HG03354 (cell line): ENCODE results near the gene ADIPOR2.

Source experiments
- ATAC-seq: cut with Tn5 transposase; IDR thresholded peaks from one replicate; pipeline ENCODE4 v1.9.1; 2021; ENCODE audit warnings: mild to moderate bottlenecking; ENCODE audit not compliant: unreplicated experiment, poor library complexity, severe bottlenecking

Gene ADIPOR2

DNA sequence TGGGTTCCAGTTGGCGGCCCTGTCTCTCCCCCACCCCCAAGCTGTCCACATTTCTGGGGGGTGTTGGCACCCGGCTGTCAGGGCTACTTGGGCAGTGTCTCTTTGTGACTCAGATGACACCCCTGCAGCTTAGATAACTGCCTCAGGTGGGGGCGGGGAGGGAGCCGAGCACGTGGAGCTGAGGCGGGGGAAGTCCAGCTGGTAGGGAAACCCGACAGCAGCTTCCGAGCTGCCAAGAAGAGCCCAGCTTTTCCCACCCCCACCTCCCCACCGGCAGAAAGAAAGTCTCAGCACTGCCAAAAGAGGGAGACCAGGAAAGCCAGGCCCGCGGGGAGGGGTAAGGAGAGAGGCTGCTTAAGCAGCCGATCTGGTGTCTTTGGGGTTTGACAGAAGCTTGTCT, 130.9 kb downstream of the ADIPOR2 start:
- ATAC-seq, result no peak

DNA sequence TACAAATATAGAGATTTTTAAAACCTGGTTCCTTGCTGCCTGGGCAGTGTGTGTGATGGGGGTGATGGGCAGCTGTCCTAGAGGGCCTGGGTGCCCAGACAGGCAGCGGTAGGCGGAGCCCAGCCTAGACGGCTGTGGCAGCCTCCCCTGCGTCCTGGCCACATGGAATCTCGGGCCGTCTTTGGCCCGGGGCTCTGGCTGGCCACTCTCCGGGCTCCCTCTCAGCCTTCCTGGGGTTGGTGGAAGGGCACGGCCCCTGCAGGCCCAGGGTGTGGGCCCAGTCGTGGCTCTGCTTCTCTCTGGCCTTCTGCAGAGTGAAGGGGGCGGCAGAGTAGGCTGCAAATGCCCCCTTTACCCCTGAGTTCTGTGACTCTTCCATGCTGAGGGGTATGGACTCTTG, 131.8 kb downstream of the ADIPOR2 start:
- ATAC-seq, result no peak

DNA sequence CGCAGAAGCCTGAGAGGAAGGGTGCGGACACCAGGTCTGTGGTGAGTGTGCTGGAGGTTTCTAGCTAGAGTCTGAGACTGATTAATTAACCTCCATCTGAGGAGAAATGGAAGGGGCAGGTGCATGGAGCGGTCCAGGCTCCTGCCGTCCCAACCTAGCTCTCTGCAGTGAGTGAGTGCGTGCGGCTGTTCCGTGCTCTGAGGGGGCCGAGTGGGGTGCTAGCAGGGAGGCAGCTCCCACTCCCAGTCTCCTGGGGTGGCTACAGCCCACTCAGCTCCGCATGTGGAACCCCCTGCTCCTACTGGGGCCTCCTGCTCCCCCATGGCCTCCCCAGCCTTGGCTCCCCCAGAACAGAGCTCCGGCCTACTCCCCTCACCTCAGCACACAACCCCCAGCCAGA, 132.4 kb downstream of the ADIPOR2 start:
- ATAC-seq, result no peak

DNA sequence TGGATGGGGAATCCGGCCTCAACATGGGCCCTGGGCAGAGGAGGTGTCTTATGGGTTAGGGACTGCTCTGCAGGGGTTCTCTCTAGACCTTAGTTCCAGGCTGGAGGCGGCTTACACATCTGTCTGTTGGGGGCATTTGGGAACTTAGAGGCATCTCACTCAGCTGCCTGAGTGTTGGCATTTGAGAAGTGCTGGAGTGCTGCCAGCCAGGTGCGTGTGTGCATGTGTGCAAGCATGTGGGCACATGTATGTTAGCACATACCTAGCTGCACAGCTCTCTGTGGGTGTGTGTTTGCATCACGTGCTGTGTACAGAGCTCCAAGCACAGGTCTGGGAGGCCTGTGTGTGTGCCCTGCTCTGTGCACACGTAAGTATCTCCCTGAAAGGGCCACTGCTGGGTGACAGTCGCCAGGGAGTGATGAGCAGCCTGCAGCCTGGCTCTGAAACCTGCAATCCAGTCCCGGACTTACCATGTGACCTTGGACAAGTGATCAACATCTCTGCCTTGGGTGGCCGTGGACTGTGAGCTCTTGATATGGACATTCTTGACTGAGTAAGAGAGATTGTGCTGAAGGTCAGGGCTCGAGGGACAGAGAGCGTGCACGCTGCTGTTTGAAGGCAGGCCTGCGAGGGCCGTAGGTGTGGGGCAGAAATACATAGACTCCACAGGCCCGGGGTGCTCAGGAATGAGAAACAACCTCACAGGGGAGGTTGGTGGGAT, 134.7 kb downstream of the ADIPOR2 start:
- ATAC-seq, result no peak

DNA sequence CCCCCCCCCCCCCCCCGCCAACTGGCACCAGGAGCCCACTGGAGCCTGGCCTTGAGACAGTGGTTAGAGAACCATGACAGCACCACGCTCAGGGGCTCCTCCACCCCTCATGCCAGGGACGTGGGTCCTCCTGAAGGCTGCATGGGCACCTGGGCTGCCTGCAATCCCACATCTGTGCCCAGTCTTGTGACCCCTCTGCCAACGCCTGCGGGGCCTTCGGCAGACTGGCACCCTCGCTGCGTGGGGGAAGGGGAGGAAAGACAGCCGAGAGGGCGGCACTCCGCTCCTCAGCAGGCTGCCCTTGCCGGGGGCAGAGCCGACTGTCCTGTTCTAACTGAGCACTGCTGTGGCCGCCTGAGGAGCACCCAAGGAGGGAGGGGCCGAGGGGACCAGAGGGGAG, 135.5 kb downstream of the ADIPOR2 start:
- no peak for ATAC-seq

DNA sequence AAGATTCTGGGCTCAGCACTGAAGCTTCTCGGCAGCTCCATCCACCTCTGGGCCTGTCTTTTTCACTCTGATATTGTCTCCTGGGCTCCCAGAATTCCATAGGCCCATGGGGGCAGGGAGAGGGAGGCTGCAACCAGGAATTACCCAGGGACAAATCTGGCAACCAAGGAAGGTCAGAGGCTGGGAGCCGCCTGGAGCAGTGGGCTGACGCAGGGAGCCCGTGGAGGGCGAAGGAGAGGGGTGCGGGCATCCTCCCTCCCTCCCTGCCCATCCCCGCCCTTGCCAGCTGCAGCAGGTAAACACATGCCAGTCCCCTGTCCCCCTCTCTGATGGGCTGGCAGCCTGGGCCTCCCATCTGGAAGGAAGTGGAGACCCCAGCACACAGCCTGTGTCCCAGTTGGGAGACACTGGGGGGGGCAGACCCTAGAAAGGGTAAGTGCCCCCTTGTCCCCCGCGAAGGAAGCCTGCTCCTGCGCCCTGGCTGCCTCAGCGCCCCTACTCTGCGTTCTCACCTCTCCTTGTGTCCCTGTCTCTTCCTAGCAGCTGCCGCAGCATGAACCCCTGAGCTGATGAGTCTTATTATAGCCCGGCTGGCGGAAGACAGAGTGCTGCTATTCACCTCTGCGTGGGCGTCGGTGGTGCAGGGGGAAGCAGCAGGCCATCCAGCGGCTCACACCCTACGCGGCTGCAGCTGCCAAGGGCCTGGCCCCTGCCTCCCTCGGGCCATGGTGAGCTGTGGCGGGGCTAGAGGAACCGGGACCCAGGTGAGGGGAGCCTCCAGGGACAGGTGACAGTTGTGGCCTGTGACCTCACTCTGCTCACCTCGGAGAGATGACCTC, 136.2 kb downstream of the ADIPOR2 start:
- no peak for ATAC-seq

DNA sequence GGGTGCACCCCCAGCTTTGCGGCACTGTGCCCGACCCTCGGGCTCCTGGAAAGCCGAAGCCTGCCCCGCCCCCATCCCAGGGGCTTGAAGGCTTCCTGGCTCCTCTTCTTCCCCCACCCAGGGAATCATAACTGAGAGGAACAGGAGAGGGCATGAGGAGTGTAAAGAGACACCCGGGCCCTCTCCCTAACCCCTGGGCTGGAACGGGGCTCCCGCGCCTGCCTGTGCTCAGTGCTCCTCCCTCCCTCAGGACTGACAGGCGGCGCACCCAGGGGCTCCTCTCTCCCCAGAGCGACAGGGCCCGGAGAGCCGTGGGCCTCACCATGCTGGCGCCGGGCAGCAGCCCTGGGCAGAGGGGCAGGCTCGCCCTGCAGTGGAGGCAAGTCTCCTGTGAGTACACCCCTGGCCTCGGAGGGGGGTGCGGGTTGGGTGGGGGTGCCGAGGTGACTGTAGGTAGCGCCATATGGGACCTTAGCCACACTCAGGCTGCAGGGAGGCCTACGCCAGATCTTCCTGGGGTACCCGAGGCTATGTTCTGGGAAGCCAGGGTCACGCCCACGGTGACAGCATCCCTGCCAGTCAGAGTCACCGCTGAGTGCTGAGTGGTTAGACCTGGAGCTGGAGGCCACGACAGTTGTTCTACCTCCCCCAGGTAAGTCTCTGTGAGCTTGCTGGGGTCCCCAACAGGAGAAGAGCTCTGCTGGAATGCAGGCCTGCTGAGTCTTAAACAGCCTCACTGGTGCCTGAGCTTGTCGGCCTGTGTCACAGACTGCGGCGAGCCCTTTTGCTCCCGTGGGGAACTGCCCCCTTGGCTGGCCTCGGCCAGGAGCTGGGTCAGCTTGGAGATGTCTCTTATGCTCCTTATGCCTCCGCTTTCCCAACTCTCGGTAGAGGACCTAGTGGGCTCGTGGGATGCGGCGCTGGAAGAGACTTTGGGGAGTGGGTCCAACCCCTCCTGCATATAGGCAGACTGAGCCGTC, 137.2 kb downstream of the ADIPOR2 start:
- no peak for ATAC-seq

DNA sequence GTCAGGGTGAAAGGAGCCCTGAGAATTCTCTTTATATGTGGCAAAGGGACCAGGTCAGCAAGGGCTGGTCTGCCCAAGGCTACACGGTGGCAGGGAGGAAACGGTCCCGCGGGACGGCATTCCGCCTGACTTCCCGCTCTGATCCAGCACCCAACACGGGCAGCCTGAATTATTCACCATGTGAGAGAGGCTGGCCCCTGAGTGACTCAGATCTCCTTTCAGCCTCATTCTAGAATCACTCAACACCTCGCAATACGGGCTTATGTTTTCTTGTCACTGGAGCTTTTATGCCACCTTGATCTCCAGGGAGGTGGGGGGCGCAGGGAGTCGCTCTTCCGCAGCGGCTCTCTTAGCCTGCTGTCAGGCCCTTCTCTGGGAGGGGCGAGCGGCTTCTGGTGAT, 138.0 kb downstream of the ADIPOR2 start:
- no peak for ATAC-seq

DNA sequence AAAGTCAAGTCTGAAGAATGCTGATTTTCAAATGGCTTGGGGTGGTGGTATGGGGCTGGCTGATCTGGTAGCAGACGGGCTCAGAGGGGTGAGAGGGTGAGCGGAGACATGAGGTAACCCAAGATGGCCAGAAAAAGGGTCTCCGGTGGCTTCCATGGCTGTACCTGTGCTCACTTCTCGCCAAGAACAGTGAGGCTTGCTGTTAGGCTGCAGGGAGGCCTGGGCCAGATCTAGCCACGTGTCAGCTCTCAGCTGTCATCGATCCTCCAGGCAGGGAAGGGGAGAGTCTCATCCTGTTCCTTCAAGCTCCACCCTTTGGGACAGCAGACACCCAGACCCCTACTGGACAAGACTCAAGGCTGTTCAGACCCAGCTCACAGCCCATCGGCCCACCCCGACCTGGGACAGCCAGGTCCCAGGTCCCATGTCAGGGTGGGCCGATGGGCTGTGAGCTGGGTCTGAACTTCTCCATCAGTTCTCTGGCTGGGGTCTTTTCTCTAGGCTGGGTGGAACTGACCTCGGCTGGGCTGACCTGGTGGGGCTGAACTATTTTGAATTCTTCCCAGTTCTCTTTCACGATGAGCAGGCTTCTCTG, 138.5 kb downstream of the ADIPOR2 start:
- ATAC-seq, result no peak

DNA sequence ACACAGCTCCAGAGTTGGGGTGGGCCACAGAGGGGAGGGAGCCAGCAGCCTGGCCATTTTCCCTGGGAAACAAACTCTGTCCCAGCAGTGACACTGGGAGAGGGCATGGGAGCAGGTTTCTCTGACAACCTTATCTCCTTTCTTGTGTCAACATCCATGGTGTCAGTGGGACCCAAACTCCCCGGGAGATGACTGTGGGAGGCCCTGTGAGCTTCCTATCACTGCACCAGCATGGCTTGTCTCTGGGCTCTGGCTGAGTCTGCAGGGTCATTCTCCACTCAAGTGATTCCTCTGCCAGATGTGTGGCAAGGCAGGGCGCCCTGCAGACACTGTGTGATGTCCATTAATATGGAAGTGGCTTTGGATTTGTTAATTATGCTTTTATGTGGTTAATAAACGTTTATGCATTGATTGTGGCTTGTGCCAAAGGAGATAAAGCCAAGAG, 139.6 kb downstream of the ADIPOR2 start:
- no peak for ATAC-seq

DNA sequence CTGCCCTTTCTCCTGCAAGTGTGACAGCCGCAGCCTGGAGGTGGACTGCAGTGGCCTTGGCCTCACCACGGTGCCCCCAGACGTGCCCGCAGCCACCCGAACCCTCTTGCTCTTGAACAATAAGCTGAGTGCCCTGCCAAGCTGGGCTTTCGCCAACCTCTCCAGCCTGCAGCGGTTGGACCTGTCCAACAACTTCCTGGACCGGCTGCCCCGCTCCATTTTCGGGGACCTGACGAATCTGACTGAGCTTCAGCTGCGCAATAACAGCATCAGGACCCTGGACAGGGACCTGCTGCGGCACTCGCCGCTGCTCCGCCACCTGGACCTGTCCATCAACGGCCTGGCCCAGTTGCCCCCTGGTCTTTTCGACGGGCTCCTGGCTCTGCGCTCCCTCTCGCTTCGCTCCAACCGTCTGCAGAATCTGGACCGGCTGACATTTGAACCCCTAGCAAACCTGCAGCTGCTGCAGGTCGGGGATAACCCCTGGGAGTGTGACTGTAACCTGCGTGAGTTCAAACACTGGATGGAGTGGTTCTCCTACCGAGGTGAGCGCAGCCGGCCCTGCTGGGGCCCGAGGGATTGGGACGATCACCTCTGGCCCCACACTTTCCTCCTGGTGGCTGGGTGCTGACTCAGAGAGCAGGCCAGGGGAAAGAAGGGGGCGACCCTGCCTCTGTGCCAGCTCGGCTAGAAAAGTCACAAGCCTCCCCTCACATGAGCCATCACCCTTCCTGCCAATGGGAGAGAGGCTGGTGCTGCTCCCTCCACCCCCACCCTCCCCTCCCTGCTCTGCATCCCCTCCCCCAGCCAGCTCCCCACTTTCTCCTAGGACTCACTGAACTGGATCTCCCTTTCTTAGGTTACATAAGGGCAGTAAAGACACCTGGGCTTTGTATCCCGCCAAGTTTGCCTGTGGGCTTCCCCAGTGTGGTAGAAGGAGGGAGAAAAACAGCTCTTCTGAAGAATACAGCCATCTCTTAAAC, 140.4 kb downstream of the ADIPOR2 start:
- ATAC-seq, result no peak

DNA sequence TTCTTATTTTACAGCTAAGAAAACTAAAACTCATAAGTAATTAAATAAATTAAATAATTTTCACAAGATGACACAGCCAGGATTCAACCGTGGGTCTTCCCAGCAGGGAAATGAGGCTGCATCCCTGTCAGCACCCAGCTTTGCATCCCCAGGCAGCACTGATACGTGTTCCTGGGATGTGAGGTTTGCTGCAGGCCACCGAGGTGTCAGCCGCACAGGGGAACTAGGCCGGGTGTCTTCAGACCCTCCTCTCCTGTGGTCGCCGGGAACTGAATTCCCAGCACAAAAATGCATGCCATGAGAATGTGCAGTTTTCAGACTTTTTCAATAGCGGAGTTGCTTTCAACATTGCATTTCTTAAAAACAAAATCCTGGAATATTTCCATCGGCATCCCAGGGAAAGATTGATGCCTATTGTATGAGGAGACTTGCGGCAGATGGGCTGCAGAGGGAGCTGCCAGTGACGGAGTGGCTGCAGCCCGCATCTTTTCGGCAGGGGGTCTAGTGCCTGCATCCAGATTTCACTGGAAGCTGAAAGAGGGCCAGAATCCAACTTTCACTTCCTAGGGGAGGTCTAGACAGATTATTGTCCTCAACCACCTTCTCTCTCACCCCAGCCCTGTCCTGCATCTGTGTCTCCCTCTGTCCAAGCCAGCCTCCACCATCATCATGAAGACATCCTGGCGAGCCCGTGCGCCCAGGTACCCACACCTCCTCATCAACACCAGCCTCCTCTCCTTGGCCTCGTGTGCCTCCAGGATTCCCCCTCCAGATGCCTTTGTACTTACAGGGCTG, 142.1 kb downstream of the ADIPOR2 start:
- no peak for ATAC-seq

DNA sequence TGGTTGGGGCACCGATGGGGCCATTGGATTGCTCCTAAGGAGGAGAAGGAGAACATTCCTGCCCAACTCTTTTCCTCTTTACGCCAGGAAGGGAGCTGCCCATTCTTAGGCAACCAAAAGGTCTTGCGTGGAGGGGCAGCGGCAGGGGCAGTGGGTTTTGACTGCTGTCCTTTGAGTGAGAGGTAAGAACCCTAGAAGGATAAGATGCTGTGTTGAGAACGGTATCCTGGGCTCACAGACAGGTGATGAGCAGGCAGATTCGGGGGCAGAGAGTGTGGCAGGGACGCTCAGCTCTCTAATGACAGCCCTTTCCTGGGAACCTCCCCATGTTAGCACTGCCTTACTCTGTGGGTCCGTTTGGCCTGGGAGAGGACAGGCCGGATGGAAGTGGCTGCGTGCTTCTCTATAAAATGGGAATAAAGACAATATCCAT, 142.7 kb downstream of the ADIPOR2 start:
- ATAC-seq, result no peak

DNA sequence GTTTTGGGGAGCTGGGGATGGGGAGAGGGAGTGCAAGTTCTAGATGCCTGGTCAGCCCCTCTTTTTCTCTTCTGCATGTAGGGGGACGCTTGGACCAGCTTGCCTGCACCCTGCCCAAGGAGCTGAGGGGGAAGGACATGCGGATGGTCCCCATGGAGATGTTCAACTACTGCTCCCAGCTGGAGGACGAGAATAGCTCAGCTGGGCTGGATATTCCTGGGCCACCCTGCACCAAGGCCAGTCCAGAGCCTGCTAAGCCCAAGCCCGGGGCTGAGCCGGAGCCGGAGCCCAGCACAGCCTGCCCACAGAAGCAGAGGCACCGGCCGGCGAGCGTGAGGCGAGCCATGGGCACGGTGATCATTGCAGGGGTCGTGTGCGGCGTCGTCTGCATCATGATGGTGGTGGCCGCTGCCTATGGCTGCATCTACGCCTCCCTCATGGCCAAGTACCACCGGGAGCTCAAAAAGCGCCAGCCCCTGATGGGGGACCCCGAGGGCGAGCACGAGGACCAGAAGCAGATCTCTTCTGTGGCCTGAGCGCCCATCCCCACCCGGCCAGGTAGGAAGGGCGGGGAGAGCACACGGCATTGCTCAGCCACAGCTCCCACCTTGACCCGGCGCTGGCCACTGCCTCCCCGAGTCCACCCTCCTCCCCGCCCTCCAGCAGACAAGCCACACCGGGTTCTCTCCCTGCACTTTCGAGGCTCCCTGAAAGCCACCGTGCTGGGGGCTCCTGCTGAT, 143.5 kb downstream of the ADIPOR2 start:
- no peak for ATAC-seq

DNA sequence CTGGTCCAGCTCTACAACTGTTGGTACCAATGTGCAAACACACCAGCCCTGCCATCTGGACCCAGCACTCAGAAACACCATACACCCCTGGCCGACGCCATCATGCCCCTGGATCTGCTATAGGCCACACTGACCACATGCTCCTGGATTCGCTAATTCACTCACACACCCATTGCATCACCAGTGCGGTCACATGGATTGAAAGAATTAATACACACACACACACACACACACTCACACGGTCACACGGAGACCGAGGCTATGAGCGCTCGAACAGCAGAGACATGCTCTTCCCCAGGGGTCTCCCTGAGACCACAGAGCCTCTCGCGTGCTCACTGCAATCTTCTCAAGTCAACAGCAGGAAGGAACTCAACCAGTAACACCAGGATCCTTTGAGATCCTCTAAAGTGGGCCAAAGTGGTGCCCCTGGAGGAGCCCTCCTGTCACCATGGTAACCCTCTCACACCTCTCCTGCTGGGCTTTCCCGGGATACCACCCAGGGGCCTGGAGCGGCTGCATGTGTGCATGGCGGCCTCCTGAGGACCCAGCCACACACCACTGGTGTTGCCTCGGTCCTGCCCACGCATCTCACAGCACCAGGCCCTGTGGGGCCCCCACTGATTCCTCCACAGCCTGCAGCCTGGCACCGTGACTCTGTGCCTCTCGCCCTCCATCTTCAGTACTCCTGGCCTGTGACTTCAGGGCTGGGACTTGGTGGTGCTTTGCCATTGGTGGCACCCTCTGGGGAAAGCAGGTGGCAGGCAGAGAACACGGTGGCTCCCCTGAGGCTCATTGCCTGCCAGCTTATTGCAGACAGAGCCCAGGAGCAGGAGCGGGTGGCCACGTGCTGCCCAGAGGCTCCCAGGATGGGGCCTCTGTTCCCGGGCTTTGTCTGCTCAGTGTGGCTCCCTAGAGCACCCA, 144.6 kb downstream of the ADIPOR2 start:
- no peak for ATAC-seq

DNA sequence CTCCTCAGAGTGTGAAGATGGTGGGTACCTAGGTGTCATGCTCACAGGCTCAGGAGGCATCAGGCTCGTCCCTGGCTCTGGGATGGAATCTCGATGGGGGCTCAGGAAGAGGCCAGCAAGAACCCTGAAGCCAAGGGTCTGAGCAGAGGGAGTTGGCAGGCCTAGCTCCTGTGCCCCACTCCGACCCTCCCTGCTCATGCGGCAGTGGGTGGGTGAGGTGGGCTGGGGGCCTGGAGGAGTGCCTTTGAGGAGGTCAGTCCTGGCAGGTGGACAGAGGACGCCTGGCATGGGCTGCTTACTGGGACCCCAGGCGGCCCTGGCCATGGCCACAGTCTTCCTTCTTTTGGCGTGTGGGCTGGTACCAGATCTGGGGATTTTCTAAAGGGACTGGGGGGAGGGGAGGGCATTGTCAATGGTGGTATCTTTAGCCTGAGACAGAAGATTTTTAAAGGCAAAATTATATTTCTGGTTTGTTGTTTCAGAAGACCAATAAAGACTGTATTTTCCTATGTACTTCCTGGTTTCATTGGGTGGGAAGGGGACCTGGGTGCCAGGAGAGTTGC, 145.5 kb downstream of the ADIPOR2 start:
- ATAC-seq, result no peak
